Adipocyte (in vitro differentiated cells): ENCODE measurements around the gene MTHFD1L.

ENCODE experiments used
- DNase-seq: peaks from one replicate; pipeline ENCODE4 v3.0.0-alpha.2; 2015; ENCODE audit warnings: low read depth
- H3K27me3 ChIP-seq: replicated peaks from 2 replicates; pipeline ENCODE4 v1.7.0; 2013; ENCODE audit warnings: mild to moderate bottlenecking, low read length, moderate library complexity; ENCODE audit not compliant: control insufficient read depth, insufficient read depth
- H3K36me3 ChIP-seq: 2 replicates; pipeline ENCODE4 v1.7.0; 2013; ENCODE audit warnings: low read length, mild to moderate bottlenecking, moderate library complexity; ENCODE audit not compliant: control insufficient read depth, insufficient read depth, severe bottlenecking
- H3K4me1 ChIP-seq: 2 replicates; pipeline ENCODE4 v1.7.0; 2013; ENCODE audit warnings: mild to moderate bottlenecking, low read length, moderate library complexity; ENCODE audit not compliant: control insufficient read depth, insufficient read depth
- H3K4me3 ChIP-seq: 2 replicates; pipeline ENCODE4 v1.7.0; 2013; ENCODE audit warnings: mild to moderate bottlenecking, low read length, moderate library complexity
- H3K9ac ChIP-seq: 2 replicates; pipeline ENCODE4 v1.7.0; 2013; ENCODE audit warnings: mild to moderate bottlenecking, low read length, moderate library complexity
- H3K9me3 ChIP-seq: 2 replicates; pipeline ENCODE4 v1.7.0; 2013; ENCODE audit warnings: mild to moderate bottlenecking, low read length, moderate library complexity; ENCODE audit not compliant: control insufficient read depth

MTHFD1L gene

GRCh38 chr6:151063352-151063751 is 197.8 kb downstream of the MTHFD1L start:
- Histone ChIP-seq H3K9ac (peak overlapping the region; percentile 40), H3K4me1 (peaks cover 50% of the 10 kb centered on the region), H3K27me3 (no peaks in the 10 kb centered on the region), H3K4me3 (no peak overlapping the region), H3K9me3 (no peaks in the 10 kb centered on the region), H3K36me3 (no peaks in the 10 kb centered on the region)
- peak; percentile 89 for DNase-seq

- DNase-seq = no peak
- H3K4me1 ChIP-seq = peaks cover 56% of the 10 kb centered on the region
- H3K9me3 ChIP-seq = no peaks in the 10 kb centered on the region
Observed at GRCh38 chr6:151063842-151064647, 198.5 kb downstream of the MTHFD1L start.

GRCh38 chr6:151065027-151065815 is 199.7 kb downstream of the MTHFD1L start:
- H3K9me3 ChIP-seq = no peaks in the 10 kb centered on the region
- H3K4me1 ChIP-seq = peaks cover 58% of the 10 kb centered on the region
- DNase-seq = no peak
- H3K36me3 ChIP-seq = no peaks in the 10 kb centered on the region
- peak overlapping the region; percentile 3 for H3K9ac ChIP-seq
- no peak overlapping the region for H3K4me3 ChIP-seq
- H3K27me3 ChIP-seq = no peaks in the 10 kb centered on the region

More at GRCh38 chr6:151063842-151064647, 198.5 kb downstream of the MTHFD1L start:
- H3K4me3 ChIP-seq = no peak overlapping the region
- H3K36me3 ChIP-seq = no peaks in the 10 kb centered on the region
- peak overlapping the region; percentile 40 for H3K9ac ChIP-seq
- no peaks in the 10 kb centered on the region for H3K27me3 ChIP-seq

- peak; percentile 93 for DNase-seq
- peak overlapping the region; percentile 34 for H3K4me3 ChIP-seq
- H3K36me3 ChIP-seq = no peaks in the 10 kb centered on the region
- peak overlapping the region; percentile 62 for H3K9ac ChIP-seq
- H3K9me3 ChIP-seq = no peaks in the 10 kb centered on the region
- no peaks in the 10 kb centered on the region for H3K27me3 ChIP-seq
- H3K4me1 ChIP-seq = peaks cover 62% of the 10 kb centered on the region
Observed at GRCh38 chr6:151067684-151068596, 202.4 kb downstream of the MTHFD1L start.

GRCh38 chr6:151068761-151069312 is 203.3 kb downstream of the MTHFD1L start:
- Histone ChIP-seq H3K9me3 (no peaks in the 10 kb centered on the region), H3K9ac (peak overlapping the region; percentile 62), H3K4me1 (peaks cover 53% of the 10 kb centered on the region), H3K36me3 (no peaks in the 10 kb centered on the region), H3K4me3 (peak overlapping the region; percentile 37), H3K27me3 (no peaks in the 10 kb centered on the region)
- peak; percentile 50 for DNase-seq

GRCh38 chr6:151069641-151070040 is 204.1 kb downstream of the MTHFD1L start:
- Histone ChIP-seq H3K9me3 (peaks cover 2% of the 10 kb centered on the region), H3K4me1 (peaks cover 50% of the 10 kb centered on the region), H3K9ac (peak overlapping the region; percentile 62), H3K4me3 (peak overlapping the region; percentile 37), H3K36me3 (peaks cover 4% of the 10 kb centered on the region), H3K27me3 (no peaks in the 10 kb centered on the region)
- DNase-seq = no peak

GRCh38 chr6:151070631-151071051 is 205.1 kb downstream of the MTHFD1L start:
- peak; percentile 32 for DNase-seq
- Histone ChIP-seq H3K36me3 (peaks cover 9% of the 10 kb centered on the region), H3K4me1 (peaks cover 44% of the 10 kb centered on the region), H3K27me3 (no peaks in the 10 kb centered on the region), H3K9me3 (peaks cover 9% of the 10 kb centered on the region), H3K9ac (peak overlapping the region; percentile 86), H3K4me3 (peak overlapping the region; percentile 82)

GRCh38 chr6:151071295-151071694 is 205.8 kb downstream of the MTHFD1L start:
- peak overlapping the region; percentile 86 for H3K9ac ChIP-seq
- peak; percentile 41 for DNase-seq

GRCh38 chr6:151073146-151073545 is 207.6 kb downstream of the MTHFD1L start:
- peaks cover 9% of the 10 kb centered on the region for H3K9me3 ChIP-seq
- peaks cover 9% of the 10 kb centered on the region for H3K36me3 ChIP-seq
- H3K4me3 ChIP-seq = no peak overlapping the region
- no peak for DNase-seq
- no peaks in the 10 kb centered on the region for H3K27me3 ChIP-seq
- peaks cover 34% of the 10 kb centered on the region for H3K4me1 ChIP-seq
- H3K9ac ChIP-seq = no peak overlapping the region

More at GRCh38 chr6:151071295-151071694, 205.8 kb downstream of the MTHFD1L start:
- peaks cover 45% of the 10 kb centered on the region for H3K4me1 ChIP-seq
- peaks cover 9% of the 10 kb centered on the region for H3K36me3 ChIP-seq
- H3K4me3 ChIP-seq = peak overlapping the region; percentile 82
- no peaks in the 10 kb centered on the region for H3K27me3 ChIP-seq
- peaks cover 9% of the 10 kb centered on the region for H3K9me3 ChIP-seq

GRCh38 chr6:151073701-151074100 is 208.2 kb downstream of the MTHFD1L start:
- no peak overlapping the region for H3K9ac ChIP-seq
- no peak overlapping the region for H3K4me3 ChIP-seq
- peaks cover 32% of the 10 kb centered on the region for H3K4me1 ChIP-seq
- peaks cover 9% of the 10 kb centered on the region for H3K9me3 ChIP-seq
- peaks cover 9% of the 10 kb centered on the region for H3K36me3 ChIP-seq
- H3K27me3 ChIP-seq = no peaks in the 10 kb centered on the region
- no peak for DNase-seq
